ENCODE measurements around the gene PRR20G.

GRCh38 chr3:127323581-127323980 is 35.7 kb upstream of the PRR20G start:
- TF ChIP-seq CTCF (conservative IDR thresholded peaks at IDR 0.05), result no peak
- no peak for TF ChIP-seq EZH2 (IDR thresholded peaks at IDR 0.05; ENCODE audit: low read depth)

Measured in PC-9 (cell line).